Endothelial cell of umbilical vein (primary cell): Measurements from ENCODE around the gene TNFSF10. TPM values are rescaled to one million over a fixed set of nuclear protein-coding genes. Genes with fewer than 3 reads are reported as not detected.

Source experiments
- BruUV-seq: library from RNA; stranded (reverse); fragments of 400-500 nt; replicated peaks from 2 replicates; lab custom pipeline; 2021; lab: Mats Ljungman, UMichigan
- CTCF ChIA-PET: fragments of 300-600, 350-600 bp; sonication (Branson Sonifier 250); formaldehyde crosslinking; loops from one replicate; lab custom pipeline; 2021; ENCODE audit warnings: antibody characterized with exemption, inconsistent platforms; lab: Charles Lee
- POLR2A ChIA-PET: fragments of 300-600, 350-600 bp; sonication (Branson Sonifier 250); formaldehyde crosslinking; loops from one replicate; lab custom pipeline; 2021; ENCODE audit warnings: antibody characterized with exemption, inconsistent platforms; lab: Charles Lee
- DNase-seq: peaks from one replicate; pipeline ENCODE4 v3.0.0-alpha.2; 2011; ENCODE audit warnings: low read depth, low spot score
- FAIRE-seq: peaks from 2 replicates; lab custom pipeline; 2011; peaks lifted over from hg19 to GRCh38; lab: Jason Lieb, UNC
- H2AFZ ChIP-seq: 2 replicates; pipeline ENCODE4 v1.6.0; 2012; ENCODE audit warnings: low read depth, low read length, control low read depth, inconsistent platforms
- H3K27ac ChIP-seq: 2 replicates; pipeline ENCODE4 v1.5.1; 2011; ENCODE audit warnings: low read depth, mild to moderate bottlenecking, control low read depth, low read length, moderate library complexity; ENCODE audit not compliant: insufficient read depth
- H3K27me3 ChIP-seq, 2 experiments: 2 replicates each; pipeline versions ENCODE4 v1.6.0 to v1.6.1; 2011; ENCODE audit warnings: low read length in 2 of 2, mixed read lengths in 1 of 2; ENCODE audit not compliant: control insufficient read depth in 2 of 2, insufficient read depth in 2 of 2
- H3K36me3 ChIP-seq, 2 experiments: 2 replicates in 1 of 2; 3 replicates in 1 of 2; pipeline ENCODE4 v1.5.1; 2011; ENCODE audit warnings: low read length in 2 of 2, mild to moderate bottlenecking in 1 of 2, moderate library complexity in 1 of 2; ENCODE audit not compliant: control insufficient read depth in 2 of 2, insufficient read depth in 2 of 2; ENCODE audit errors: extremely low read depth in 1 of 2
- H3K4me1 ChIP-seq: 3 replicates; pipeline ENCODE4 v1.5.1; 2011; ENCODE audit warnings: mild to moderate bottlenecking, low read length; ENCODE audit not compliant: control insufficient read depth, insufficient read depth; ENCODE audit errors: extremely low read depth
- H3K4me2 ChIP-seq: 2 replicates; pipeline ENCODE4 v1.6.1; 2011; ENCODE audit warnings: low read length, control low read depth, mixed read lengths; ENCODE audit not compliant: insufficient read depth
- H3K4me3 ChIP-seq, 3 experiments: fragments of 200-600 bp in 1 of 3; sonication (generic), shearing (Covaris generic) in 1 of 3; replicated peaks in 1 of 3; 2 replicates each; pipeline ENCODE4 v1.5.1; 2011 to 2016; ENCODE audit warnings: control low read depth in 3 of 3, low read length in 3 of 3, mild to moderate bottlenecking in 2 of 3, inconsistent platforms in 1 of 3, low read depth in 1 of 3, moderate library complexity in 1 of 3; ENCODE audit not compliant: insufficient read depth in 1 of 3
- H3K79me2 ChIP-seq: 2 replicates; pipeline ENCODE4 v1.6.0; 2012; ENCODE audit warnings: low read length, inconsistent platforms; ENCODE audit not compliant: control insufficient read depth, insufficient read depth
- H3K9ac ChIP-seq: replicated peaks from 2 replicates; pipeline ENCODE3; 2011; ENCODE audit warnings: low read length, control low read depth; ENCODE audit not compliant: insufficient read depth; ENCODE audit errors: extremely low read depth
- H3K9me1 ChIP-seq: replicated peaks from 3 replicates; pipeline ENCODE4 v1.6.0; 2011; ENCODE audit warnings: mild to moderate bottlenecking, low read length; ENCODE audit not compliant: control insufficient read depth, insufficient read depth; ENCODE audit errors: extremely low read depth
- H3K9me3 ChIP-seq: replicated peaks from 2 replicates; pipeline ENCODE4 v1.5.1; 2012; ENCODE audit warnings: low read length, inconsistent platforms; ENCODE audit not compliant: control insufficient read depth, insufficient read depth
- H4K20me1 ChIP-seq: replicated peaks from 2 replicates; pipeline ENCODE3; 2011; ENCODE audit warnings: mild to moderate bottlenecking, low read length; ENCODE audit not compliant: control insufficient read depth, insufficient read depth; ENCODE audit errors: extremely low read depth
- CTCF ChIP-seq, 2 donors: IDR thresholded peaks; 1 replicate in 1 of 2; 2 replicates in 1 of 2; pipeline ENCODE4 v1.5.1; 2011; ENCODE audit warnings: low read length in 2 of 2, mild to moderate bottlenecking in 2 of 2, moderate library complexity in 2 of 2, control low read depth in 1 of 2, inconsistent platforms in 1 of 2, low read depth in 1 of 2; ENCODE audit not compliant: insufficient read depth in 1 of 2; ENCODE audit errors: extremely low read depth in 1 of 2
- EZH2 ChIP-seq: IDR thresholded peaks from 2 replicates; pipeline ENCODE4 v1.6.1; 2012; ENCODE audit warnings: borderline replicate concordance, low read depth, mild to moderate bottlenecking, moderate library complexity, low read length, inconsistent platforms; ENCODE audit not compliant: severe bottlenecking
- FOS ChIP-seq: IDR thresholded peaks from 2 replicates; pipeline ENCODE4 v1.6.1; 2011; ENCODE audit warnings: mild to moderate bottlenecking, low read length, moderate library complexity, borderline replicate concordance; ENCODE audit not compliant: insufficient read depth
- GATA2 ChIP-seq: IDR thresholded peaks from 2 replicates; pipeline ENCODE4 v1.7.0; 2011; ENCODE audit warnings: low read depth, mild to moderate bottlenecking, moderate library complexity, mixed read lengths, low read length; ENCODE audit not compliant: insufficient read length, insufficient read depth
- JUN ChIP-seq: IDR thresholded peaks from 2 replicates; pipeline ENCODE4 v1.6.1; 2011; ENCODE audit warnings: borderline replicate concordance, low read depth; ENCODE audit not compliant: insufficient read length, insufficient read depth
- MYC ChIP-seq: IDR thresholded peaks from one replicate; pipeline ENCODE4 v1.6.1; 2011; ENCODE audit warnings: mild to moderate bottlenecking, low read depth, low read length
- dilution Hi-C: fragments of 300-500 bp; cut with MboI; formaldehyde crosslinking; loops from one replicate; pipeline ENCODE4 v1.15.0; 2019; ENCODE audit warnings: low sequenced_read_pairs; ENCODE audit not compliant: extremely low pct_ligation_motif_present
- intact Hi-C: fragments of 100-400 bp; cut with micrococcal nuclease; formaldehyde crosslinking; loops from one replicate; pipeline ENCODE4 v1.10.0; 2022
- polyA plus RNA-seq, 4 experiments: library from polyadenylated mRNA; depleted of rRNA in 3 of 4; stranded (reverse) in 3 of 4; unstranded in 1 of 4; fragments of >200 nt; gene quantifications; 2 replicates each; pipeline versions ENCODE4 v1.2.1 to v1.2.3, GENCODE V29; 2011 to 2012; ENCODE audit warnings: missing spikeins in 1 of 4
- total RNA-seq: library from RNA; stranded (reverse); gene quantifications from 2 replicates; pipeline ENCODE4 v1.2.3, GENCODE V29; 2021

Gene TNFSF10
- total and polyA plus RNA-seq, 2 donors (not counting 3 experiments of a cell fraction or from before 2014, with no cell fraction given) = 31.2 to 55.0 TPM

GRCh38 chr3:172516318-172517214 lies 6.7 kb downstream of the TNFSF10 start:
- Histone ChIP-seq H3K79me2 (no peaks in the 10 kb centered on the region), H2AFZ (peak overlapping the region; percentile 70), H3K27me3 (no peaks in the 10 kb centered on the region), H3K36me3 (peaks cover 0 to 2% of the 10 kb centered on the region in 2 experiments), H3K9ac (no peak overlapping the region), H3K4me1 (peaks cover 38% of the 10 kb centered on the region), H3K4me3 (no peak overlapping the region), H3K9me1 (no peaks in the 10 kb centered on the region), H4K20me1 (no peaks in the 10 kb centered on the region), H3K9me3 (no peaks in the 10 kb centered on the region), H3K27ac (no peak overlapping the region), H3K4me2 (no peak overlapping the region)
- no TSS peak for BruUV-seq
- DNase-seq = peak; percentile 89
- intact Hi-C loops (no loop called here), dilution Hi-C loops (no loop called here)
- POLR2A ChIA-PET = no interaction called here
- peak; percentile 49 for FAIRE-seq
- CTCF ChIA-PET = interaction anchor here (0.6 to 1.2 kb wide), 3 partner anchors 11 to 79 kb away, joined by 3 to 6 read pairs (median 4); no protein-coding TSS in a partner anchor
- no peak for TF ChIP-seq MYC
- TF ChIP-seq FOS = no peak
- no peak for TF ChIP-seq EZH2
- no peak for TF ChIP-seq GATA2
- TF ChIP-seq JUN = no peak
- TF ChIP-seq CTCF (IDR thresholded peaks at IDR 0.05; ENCODE audit: extremely low read depth in 1 of 2, insufficient read depth in 1 of 2, low read depth in 1 of 2, low read length in 2 of 2) = no peak
